Hepatocyte (in vitro differentiated cells): Measurements from ENCODE around the gene ITPKC. TPM values are rescaled to one million over a fixed set of nuclear protein-coding genes. Genes with fewer than 3 reads are reported as not detected.
"Not testable (repeated sequence)": the region's sequence is repeated elsewhere in the genome, so short reads cannot be mapped to it uniquely, and the experiment has no call there.

Source experiments
- DNase-seq: peaks from one replicate; pipeline ENCODE4 v3.0.0-alpha.2; 2016; ENCODE audit warnings: low spot score
- H2AFZ ChIP-seq: fragments of 200-600 bp; sonication (generic); 2 replicates; pipeline ENCODE4 v1.6.0; 2016; ENCODE audit warnings: antibody characterized with exemption, mild to moderate bottlenecking
- H3K27ac ChIP-seq: fragments of 200-600 bp; sonication (generic); 2 replicates; pipeline ENCODE4 v1.5.1; 2016; ENCODE audit warnings: mild to moderate bottlenecking
- H3K27me3 ChIP-seq: fragments of 200-600 bp; sonication (generic); 2 replicates; pipeline ENCODE4 v1.6.1; 2016
- H3K36me3 ChIP-seq: fragments of 200-600 bp; sonication (generic); replicated peaks from 2 replicates; pipeline ENCODE4 v1.5.1; 2016; ENCODE audit warnings: low read depth; ENCODE audit not compliant: insufficient read depth
- H3K4me1 ChIP-seq: fragments of 200-600 bp; sonication (generic); 2 replicates; pipeline ENCODE4 v1.5.1; 2016; ENCODE audit warnings: mild to moderate bottlenecking, moderate library complexity; ENCODE audit not compliant: insufficient read depth
- H3K4me2 ChIP-seq: fragments of 200-600 bp; sonication (generic); 2 replicates; pipeline ENCODE4 v1.6.0; 2016
- H3K4me3 ChIP-seq: fragments of 200-600 bp; sonication (generic); 2 replicates; pipeline ENCODE4 v1.5.1; 2016; ENCODE audit warnings: mild to moderate bottlenecking
- H3K79me2 ChIP-seq: fragments of 200-600 bp; sonication (generic); 2 replicates; pipeline ENCODE4 v1.6.0; 2017; ENCODE audit warnings: mild to moderate bottlenecking
- H3K9me2 ChIP-seq: fragments of 200-600 bp; sonication (generic); replicated peaks from 2 replicates; pipeline ENCODE4 v1.6.0; 2017; ENCODE audit warnings: mild to moderate bottlenecking; ENCODE audit not compliant: insufficient read depth
- H3K9me3 ChIP-seq: fragments of 200-600 bp; sonication (generic); 2 replicates; pipeline ENCODE4 v1.5.1; 2016; ENCODE audit warnings: low read depth, mild to moderate bottlenecking
- H4K20me1 ChIP-seq: fragments of 200-600 bp; sonication (generic); 2 replicates; pipeline ENCODE4 v1.6.0; 2016; ENCODE audit warnings: mild to moderate bottlenecking; ENCODE audit not compliant: insufficient read depth, poor library complexity, severe bottlenecking
- EZH2 ChIP-seq: fragments of 200-600 bp; sonication (generic); IDR thresholded peaks from 2 replicates; pipeline ENCODE4 v1.6.1; 2016; ENCODE audit warnings: antibody characterized with exemption, mild to moderate bottlenecking, borderline replicate concordance
- EZH2phosphoT487 ChIP-seq: fragments of 200-600 bp; sonication (generic); IDR thresholded peaks from one replicate; pipeline ENCODE4 v1.6.1; 2018; ENCODE audit warnings: antibody characterized with exemption, mild to moderate bottlenecking, low read depth, moderate library complexity; ENCODE audit not compliant: unreplicated experiment, severe bottlenecking
- WGBS: methylation state at CpG from one replicate; pipeline ENCODE4 v1.1.6; 2016; ENCODE audit warnings: low lambda C conversion rate; ENCODE audit errors: missing lambda C conversion rate; 5-methylcytosine and 5-hydroxymethylcytosine counted together
- polyA plus RNA-seq: library from polyadenylated mRNA; unstranded; fragments of >200 nt; fragmentation: Nextera tagmentation; extraction: Ambion mirVana; gene quantifications from 2 replicates; pipeline ENCODE4 v1.2.1, GENCODE V29; 2016
- total RNA-seq: library from RNA; depleted of rRNA; stranded (reverse); fragments of >200 nt; gene quantifications from 2 replicates; pipeline ENCODE4 v1.2.3, GENCODE V29; 2014
- TF ChIP-seq, protein P1 (sequence below): fragments of 200-600 bp; sonication (generic); IDR thresholded peaks from 2 replicates; pipeline ENCODE4 v1.5.1; 2016; ENCODE audit warnings: antibody characterized with exemption, mild to moderate bottlenecking; ENCODE audit not compliant: poor library complexity

The ITPKC gene
- total and polyA plus RNA-seq, 2 experiments from 2014 or later: 52.9 to 75.8 TPM

DNA sequence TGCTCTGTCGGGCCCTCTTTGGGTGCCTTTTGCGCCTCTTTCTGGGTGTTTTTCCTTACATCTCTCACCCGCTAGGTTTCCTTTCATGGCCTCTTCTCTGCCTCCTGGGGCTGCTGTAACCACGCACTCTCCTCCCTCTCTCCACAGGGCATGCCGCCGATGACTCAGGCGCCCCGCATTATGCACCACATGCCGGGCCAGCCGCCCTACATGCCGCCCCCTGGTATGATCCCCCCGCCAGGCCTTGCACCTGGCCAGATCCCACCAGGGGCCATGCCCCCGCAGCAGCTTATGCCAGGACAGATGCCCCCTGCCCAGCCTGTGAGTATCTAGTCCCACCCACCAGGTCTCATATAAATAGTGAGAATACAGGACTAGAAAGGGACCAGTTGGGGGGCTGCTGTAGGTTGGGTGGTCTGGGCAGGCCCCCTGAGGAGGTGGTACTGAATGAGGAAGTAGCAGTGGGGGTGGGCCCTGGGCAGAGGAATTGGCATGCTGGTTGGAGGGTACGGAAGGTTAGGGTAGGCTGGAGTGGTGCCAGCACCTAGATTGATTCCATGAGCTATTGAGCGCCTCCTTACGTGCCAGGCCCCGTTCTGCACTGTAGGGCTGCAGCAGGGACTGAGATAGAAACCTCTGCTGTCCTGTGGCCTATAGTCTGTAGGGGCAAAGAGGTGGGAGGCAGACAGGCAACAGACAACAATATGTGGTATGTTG lies 46.0 kb downstream of the ITPKC start:
- no peak for DNase-seq
- Histone ChIP-seq H3K9me3 (no peaks in the 10 kb centered on the region), H2AFZ (no peak overlapping the region), H3K79me2 (peaks cover 14% of the 10 kb centered on the region), H3K27me3 (no peaks in the 10 kb centered on the region), H3K27ac (no peak overlapping the region), H3K36me3 (peaks cover 3% of the 10 kb centered on the region), H3K9me2 (no peaks in the 10 kb centered on the region), H3K4me2 (no peak overlapping the region), H3K4me1 (no peaks in the 10 kb centered on the region), H3K4me3 (no peak overlapping the region), H4K20me1 (peaks cover 3% of the 10 kb centered on the region)
- TF ChIP-seq, protein P1, sequence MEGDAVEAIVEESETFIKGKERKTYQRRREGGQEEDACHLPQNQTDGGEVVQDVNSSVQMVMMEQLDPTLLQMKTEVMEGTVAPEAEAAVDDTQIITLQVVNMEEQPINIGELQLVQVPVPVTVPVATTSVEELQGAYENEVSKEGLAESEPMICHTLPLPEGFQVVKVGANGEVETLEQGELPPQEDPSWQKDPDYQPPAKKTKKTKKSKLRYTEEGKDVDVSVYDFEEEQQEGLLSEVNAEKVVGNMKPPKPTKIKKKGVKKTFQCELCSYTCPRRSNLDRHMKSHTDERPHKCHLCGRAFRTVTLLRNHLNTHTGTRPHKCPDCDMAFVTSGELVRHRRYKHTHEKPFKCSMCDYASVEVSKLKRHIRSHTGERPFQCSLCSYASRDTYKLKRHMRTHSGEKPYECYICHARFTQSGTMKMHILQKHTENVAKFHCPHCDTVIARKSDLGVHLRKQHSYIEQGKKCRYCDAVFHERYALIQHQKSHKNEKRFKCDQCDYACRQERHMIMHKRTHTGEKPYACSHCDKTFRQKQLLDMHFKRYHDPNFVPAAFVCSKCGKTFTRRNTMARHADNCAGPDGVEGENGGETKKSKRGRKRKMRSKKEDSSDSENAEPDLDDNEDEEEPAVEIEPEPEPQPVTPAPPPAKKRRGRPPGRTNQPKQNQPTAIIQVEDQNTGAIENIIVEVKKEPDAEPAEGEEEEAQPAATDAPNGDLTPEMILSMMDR: no peak
- no peak for TF ChIP-seq EZH2
- TF ChIP-seq EZH2phosphoT487: no peak
- WGBS: 98% methylated on average over 17 of the region's 17 CpGs

DNA sequence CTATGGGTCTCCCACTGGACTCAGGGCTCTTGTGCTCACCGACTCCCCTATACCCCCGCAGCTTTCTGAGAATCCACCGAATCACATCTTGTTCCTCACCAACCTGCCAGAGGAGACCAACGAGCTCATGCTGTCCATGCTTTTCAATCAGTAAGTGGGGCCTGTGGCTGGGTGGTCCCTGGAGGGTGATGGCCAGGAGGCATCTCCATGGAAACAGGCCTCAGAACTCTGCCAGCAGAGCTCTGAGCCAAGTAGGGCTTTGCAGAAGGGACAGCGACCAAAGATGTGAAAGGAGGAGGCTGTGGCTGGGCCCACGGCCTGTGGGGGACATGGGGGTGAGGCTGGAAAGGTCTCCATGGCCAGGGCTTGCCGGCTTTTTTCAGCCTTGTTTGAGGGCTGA lies 46.6 kb downstream of the ITPKC start:
- H4K20me1 ChIP-seq: peaks cover 3% of the 10 kb centered on the region
- TF ChIP-seq, protein P1: no peak
- TF ChIP-seq EZH2: no peak
- no peak for TF ChIP-seq EZH2phosphoT487
- 100% methylated on average over 7 of the region's 7 CpGs for WGBS
- no peaks in the 10 kb centered on the region for H3K9me3 ChIP-seq
- peaks cover 3% of the 10 kb centered on the region for H3K36me3 ChIP-seq
- no peak overlapping the region for H3K4me3 ChIP-seq
- H3K4me1 ChIP-seq: no peaks in the 10 kb centered on the region
- no peak overlapping the region for H3K27ac ChIP-seq
- no peaks in the 10 kb centered on the region for H3K9me2 ChIP-seq
- H2AFZ ChIP-seq: no peak overlapping the region
- peaks cover 8% of the 10 kb centered on the region for H3K79me2 ChIP-seq
- DNase-seq: no peak
- H3K27me3 ChIP-seq: no peaks in the 10 kb centered on the region
- no peak overlapping the region for H3K4me2 ChIP-seq

DNA sequence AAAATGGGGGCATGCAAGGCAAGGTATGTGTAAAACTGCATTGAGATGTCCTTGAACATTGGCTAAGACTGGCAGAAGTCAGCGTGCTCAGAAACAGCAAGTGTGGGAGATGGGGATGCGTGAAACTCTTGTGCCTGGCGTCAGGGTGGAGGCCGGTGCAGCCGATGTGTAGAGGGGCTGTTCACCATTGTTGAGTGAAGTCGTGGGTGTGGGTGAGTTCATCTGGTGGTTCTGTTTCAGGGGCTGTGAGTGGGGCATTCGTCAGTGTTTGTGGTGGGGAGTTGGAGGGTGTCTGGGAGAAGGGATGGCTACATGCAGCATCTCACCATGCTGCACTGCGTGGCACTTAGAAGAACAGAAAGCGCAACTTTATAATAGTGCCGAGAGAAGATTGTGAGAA lies 47.1 kb downstream of the ITPKC start:
- no peaks in the 10 kb centered on the region for H3K27me3 ChIP-seq
- DNase-seq: no peak

DNA sequence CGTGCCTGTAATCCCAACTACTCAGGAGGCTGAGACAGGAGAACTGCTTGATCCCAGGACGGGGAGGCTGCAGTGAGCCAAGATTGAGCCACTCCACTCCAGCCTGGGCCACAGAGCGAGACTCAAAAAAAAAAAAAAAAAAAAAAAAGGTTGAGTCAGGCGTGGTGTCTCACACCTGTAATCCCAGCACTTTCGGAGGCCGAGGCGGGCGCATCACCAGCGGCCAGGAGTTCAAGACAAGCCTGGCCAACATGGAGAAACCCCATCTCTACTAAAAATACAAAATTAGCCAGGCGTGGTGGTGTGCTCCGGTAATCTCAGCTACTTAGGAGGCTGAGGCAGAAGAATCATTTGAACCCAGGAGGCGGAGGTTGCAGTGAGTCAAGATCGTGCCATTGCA lies 49.5 kb downstream of the ITPKC start:
- not testable (repeated sequence) for H2AFZ ChIP-seq, H3K4me3 ChIP-seq, H3K9me2 ChIP-seq, H3K4me1 ChIP-seq, H3K9me3 ChIP-seq, H3K27me3 ChIP-seq, H3K36me3 ChIP-seq, DNase-seq, H4K20me1 ChIP-seq, H3K79me2 ChIP-seq, H3K4me2 ChIP-seq, H3K27ac ChIP-seq
- WGBS: 93% methylated on average over 13 of the region's 13 CpGs

More for the DNA sequence above, 47.1 kb downstream of the ITPKC start:
- Histone ChIP-seq H3K36me3 (peaks cover 3% of the 10 kb centered on the region), H3K9me3 (no peaks in the 10 kb centered on the region), H3K4me1 (no peaks in the 10 kb centered on the region), H3K27ac (no peak overlapping the region), H4K20me1 (peaks cover 3% of the 10 kb centered on the region), H3K9me2 (no peaks in the 10 kb centered on the region), H3K79me2 (peaks cover 5% of the 10 kb centered on the region), H2AFZ (no peak overlapping the region), H3K4me3 (no peak overlapping the region), H3K4me2 (no peak overlapping the region)
- 94% methylated on average over 10 of the region's 10 CpGs for WGBS
- TF ChIP-seq, protein P1: no peak
- TF ChIP-seq EZH2 (no peak), EZH2phosphoT487 (no peak)
